HTERT RPE-1 (cell line): Measurements from ENCODE around the gene OR51Q1.

Experiments used
- in situ Hi-C: fragments of 300-500 bp; cut with MboI; formaldehyde crosslinking; loops from 4 replicates; pipeline ENCODE4 v1.14.3; 2020; ENCODE audit warnings: low sequenced_read_pairs

Gene OR51Q1, protein sequence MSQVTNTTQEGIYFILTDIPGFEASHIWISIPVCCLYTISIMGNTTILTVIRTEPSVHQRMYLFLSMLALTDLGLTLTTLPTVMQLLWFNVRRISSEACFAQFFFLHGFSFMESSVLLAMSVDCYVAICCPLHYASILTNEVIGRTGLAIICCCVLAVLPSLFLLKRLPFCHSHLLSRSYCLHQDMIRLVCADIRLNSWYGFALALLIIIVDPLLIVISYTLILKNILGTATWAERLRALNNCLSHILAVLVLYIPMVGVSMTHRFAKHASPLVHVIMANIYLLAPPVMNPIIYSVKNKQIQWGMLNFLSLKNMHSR

GRCh38 chr11:5421811-5422210 is at the start of gene OR51Q1:
Gene OR51Q1, plus strand, starts transcription at chr11:5422111. Its CDS starts 90 bp downstream, at chr11:5422201.
- in situ Hi-C loops: no loop called here

- in situ Hi-C loops: no loop called here
These were observed 41.1 kb upstream of the OR51Q1 start for GRCh38 chr11:5380740-5381342.

DNA sequence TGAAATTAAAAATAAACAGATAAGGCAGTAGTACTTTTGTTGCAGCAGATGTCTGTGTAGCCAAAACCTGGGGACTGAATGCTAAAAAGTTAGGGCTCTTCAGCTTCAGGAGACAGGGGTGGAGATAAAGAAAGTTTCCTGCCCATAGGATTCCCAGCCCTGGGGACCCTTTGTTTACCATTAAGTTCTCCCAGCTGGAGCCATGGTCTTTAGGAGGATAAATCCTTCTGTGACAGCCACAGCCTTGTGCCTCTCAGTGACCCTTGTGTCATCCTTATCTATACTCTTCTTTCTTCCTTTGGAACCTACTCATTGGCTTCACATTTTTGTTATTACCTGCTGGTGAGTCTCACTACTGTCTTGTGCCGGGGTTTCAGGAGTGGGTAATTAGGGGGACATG is 38.3 kb upstream of the OR51Q1 start, which contains the start of gene OR51M1:
Gene OR51M1 (plus strand): TSS at position 237 of the 400 bp plus-strand sequence. CDS start 5,587 bp downstream, outside the sequence.
- in situ Hi-C loops: no loop called here

DNA sequence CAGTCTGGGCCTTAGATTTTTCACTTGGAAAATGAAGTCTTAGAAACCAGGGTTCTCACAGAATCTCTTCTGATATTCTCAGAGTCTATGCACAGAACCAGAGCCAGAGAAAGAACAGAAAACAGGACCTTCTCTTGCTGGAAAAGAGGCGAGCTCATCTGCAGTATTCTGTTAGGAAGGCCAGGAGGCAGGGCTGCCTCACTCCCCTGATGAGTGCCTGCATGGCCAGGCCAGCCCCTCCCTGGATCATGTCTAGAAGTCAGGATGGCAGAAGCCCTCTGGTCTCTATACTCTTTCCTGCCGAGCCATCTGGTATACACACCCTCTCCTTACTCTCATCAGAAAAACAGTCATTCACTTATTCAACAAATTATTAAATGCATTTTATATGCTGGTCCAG is 37.6 kb upstream of the OR51Q1 start:
- in situ Hi-C loops: no loop called here

DNA sequence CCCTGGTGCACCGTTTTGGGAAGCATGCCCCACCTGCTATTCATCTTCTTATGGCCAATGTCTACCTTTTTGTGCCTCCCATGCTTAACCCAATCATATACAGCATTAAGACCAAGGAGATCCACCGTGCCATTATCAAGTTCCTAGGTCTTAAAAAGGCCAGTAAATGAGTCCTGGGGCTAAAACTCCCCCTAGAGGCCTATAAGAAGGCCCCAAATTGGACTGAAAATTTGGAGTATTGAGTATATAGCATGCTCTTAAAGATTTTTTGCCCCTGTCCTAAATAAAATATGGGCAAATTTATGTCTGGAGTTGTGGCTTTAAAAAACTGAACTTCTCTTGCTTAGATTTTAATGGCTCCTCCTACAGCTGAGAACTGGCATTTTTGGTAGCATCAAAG is 31.7 kb upstream of the OR51Q1 start:
- in situ Hi-C loops: no loop called here

DNA sequence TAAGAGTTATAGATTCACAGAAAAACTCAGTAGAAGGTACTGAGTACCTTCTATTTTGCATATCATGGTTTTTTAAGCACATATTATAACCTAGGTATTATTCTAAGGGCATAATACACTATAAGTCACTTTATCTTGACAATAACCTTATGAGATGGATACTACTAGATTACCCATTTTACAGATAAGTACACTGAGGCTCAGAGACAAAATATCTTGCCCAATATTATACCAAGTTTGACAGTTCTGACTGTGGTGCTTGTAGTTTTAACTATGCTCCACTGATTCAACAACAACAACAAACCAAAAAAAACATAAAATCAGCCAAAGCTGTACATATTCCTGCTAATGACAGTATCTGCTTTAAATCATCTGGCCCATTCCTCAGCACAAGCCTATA is 27.8 kb upstream of the OR51Q1 start:
- in situ Hi-C loops: no loop called here

DNA sequence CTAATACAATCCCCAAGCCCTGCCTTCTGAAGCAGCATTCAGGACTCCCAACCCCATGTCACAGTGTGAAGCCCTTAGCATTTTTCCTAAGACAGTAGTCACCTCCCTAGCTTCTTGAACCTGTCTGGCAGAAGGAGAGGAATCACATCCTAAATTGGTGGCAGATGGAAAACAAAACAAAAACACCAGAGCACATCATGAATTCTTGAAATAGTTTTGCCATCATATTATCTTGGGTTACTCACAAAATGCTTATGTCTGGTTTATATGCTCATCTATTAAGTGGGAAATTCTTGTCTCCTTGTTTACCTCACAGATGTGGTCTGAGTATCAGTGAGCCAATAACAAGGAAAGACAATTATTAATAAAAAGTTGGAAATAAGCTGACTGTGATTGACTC is 23.0 kb upstream of the OR51Q1 start:
- in situ Hi-C loops: no loop called here

- in situ Hi-C loops: no loop called here
These were observed 16.7 kb upstream of the OR51Q1 start for GRCh38 chr11:5405173-5405572.

GRCh38 chr11:5420993-5421392 is 918 bp upstream of the OR51Q1 start:
- in situ Hi-C loops: no loop called here

- in situ Hi-C loops: no loop called here
These were observed 1.2 kb downstream of the OR51Q1 start for GRCh38 chr11:5423131-5423530.

GRCh38 chr11:5441414-5441813 is 19.5 kb downstream of the OR51Q1 start, which contains the start of gene OR51I1:
Gene OR51I1, minus strand, starts transcription at chr11:5441514. Its CDS starts 0 bp downstream, at chr11:5441514.
- in situ Hi-C loops: no loop called here

- in situ Hi-C loops: no loop called here
These were observed 22.0 kb downstream of the OR51Q1 start for GRCh38 chr11:5443835-5444393.

GRCh38 chr11:5449023-5449422 is 27.1 kb downstream of the OR51Q1 start, which contains the start of gene OR51I2:
Gene OR51I2, plus strand, starts transcription at chr11:5449323. Its CDS starts 4,166 bp downstream, at chr11:5453489.
- in situ Hi-C loops: no loop called here

GRCh38 chr11:5449432-5449831 is 27.5 kb downstream of the OR51Q1 start:
- in situ Hi-C loops: no loop called here

- in situ Hi-C loops: no loop called here
These were observed 39.2 kb downstream of the OR51Q1 start for GRCh38 chr11:5460983-5461621.

DNA sequence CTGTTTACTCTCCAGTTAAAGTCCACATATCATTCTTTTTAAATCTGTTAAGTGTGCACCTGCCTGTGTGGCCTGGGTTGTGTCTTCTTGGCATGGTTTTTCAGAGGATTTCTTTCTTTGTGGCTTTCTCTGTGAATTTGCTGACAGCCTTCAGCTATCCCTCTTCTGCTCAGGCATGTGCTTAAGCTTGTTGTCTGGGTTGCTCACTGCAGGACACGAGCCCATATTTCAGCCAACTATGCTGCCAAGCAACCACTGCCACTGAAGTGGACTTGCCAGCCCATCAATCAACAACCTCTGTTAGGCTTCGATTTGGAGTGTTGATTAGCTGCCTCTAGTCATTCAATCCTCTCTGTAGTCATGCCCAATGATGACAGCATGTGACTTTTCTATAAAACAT is 45.6 kb downstream of the OR51Q1 start:
- in situ Hi-C loops: no loop called here
